Anterior cingulate cortex (tissue), 58 donors: ENCODE data around the gene RIMOC1.
A peak's percentile ranks its signal among the peaks of the same experiment; 100 is the strongest.

Experiments used
- DNase-seq, 58 donors: peaks; one replicate each; lab custom pipeline; 2025; lab: John Stamatoyannopoulos, UW

Gene RIMOC1

DNA sequence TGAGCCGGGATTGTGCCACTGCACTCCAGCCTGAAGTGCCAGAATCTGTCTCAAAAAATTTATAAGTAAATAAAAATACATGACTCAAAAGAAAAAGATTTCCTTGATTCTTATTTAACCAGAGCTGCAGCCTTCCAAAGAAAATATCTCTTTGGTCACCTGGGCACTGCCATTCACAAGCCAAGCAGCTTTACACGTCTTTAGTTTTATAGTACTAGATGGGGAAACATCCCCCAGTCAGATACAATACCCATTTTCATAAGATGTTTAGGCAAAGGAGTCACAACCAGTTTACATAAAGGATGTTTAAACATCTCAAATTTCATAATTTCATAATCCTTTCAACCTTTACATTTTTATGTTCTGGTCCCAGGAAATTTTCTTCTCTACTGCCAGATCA, 20.2 kb upstream of the RIMOC1 start:
- DNase-seq: no peak

DNA sequence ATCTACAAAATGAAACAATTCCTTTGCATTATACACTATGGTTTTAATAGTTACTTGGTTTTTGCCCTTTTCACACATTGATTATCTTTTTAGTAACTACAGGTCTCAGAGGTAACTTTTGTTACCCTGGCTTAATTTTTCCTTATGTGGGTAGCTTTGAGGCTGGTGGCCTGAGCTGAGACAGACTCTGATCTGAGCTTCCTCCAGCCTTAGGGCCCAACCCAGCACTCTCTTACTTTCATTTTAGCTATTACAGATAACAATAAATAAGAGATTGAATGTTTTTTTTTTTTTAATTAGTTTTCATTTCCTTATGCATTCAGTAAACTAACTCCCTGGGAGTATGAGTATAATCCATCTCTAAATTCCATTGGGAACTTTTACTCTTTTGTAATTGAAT, 18.9 kb upstream of the RIMOC1 start:
- no peak for DNase-seq

- no peak for DNase-seq
These were observed 13.0 kb upstream of the RIMOC1 start for GRCh38 chr5:41891066-41891707.

DNA sequence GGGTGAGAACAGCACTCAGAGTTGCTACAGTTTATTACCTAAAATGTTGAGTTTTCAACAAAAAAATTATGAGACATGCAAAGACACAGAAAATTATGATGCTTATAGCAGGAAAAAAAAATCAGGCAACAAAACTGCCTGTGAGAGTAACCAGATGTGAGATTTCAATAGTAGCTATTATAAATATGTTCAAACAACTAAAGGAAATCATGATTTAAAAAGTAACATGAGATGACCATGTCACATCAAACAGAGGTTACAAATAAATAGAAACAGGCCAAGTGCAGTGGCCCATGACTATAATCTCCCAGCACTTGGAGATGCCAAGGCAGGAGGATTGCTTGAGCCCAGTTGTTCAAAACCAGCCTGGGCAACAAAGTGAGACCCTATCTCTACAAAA, 12.1 kb upstream of the RIMOC1 start:
- DNase-seq: no peak

- DNase-seq: no peak
These were observed 10.9 kb upstream of the RIMOC1 start for GRCh38 chr5:41893074-41893851.

GRCh38 chr5:41896230-41896629, 7.9 kb upstream of the RIMOC1 start:
- no peak for DNase-seq

DNA sequence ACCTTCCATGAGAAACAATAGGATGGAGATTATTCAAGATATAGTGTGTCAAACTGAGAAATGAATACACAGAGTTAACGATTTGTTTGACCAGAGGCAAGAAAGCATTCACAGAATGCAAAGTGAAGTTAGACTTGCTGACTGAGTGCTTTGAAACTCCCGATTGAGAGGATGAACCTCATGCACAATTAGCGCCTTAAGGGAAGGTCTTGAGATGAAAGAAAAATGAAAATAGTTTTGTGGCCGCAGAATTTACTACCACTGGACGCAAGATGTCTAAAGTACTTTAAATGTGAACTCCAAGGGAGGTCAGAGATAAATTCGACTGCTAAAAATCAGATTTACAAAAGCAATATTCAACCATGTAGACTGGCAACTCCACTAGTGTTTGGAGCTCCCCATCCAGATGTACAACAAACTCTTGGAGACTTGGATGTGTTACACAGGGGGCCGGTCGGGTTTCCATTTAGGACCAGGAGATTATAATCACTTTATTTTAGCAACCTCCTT, 707 bp upstream of the RIMOC1 start:
- DNase-seq: no peak

DNA sequence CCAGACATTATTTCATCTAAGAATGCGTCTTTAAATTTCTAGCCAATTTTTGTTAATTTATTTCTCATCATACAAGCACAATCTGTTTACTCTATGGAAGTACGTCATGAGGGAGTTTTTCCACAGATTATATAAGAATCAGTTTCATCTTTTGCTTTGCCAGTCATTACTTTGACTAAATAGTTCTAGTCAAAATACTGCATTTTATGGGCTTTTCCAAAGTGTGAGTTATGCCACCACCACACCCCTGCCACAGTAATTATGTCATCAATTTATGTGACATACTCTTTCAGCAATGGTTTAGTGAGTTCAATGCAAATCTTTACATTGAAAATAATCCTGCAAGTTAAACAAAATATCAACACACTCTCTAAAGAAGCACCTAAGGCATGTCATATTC, 2.0 kb downstream of the RIMOC1 start:
- DNase-seq: no peak

- DNase-seq: peak in 2 of 58 donors; percentile 20 to 42
These were observed 4.4 kb downstream of the RIMOC1 start for GRCh38 chr5:41908374-41909079.

DNA sequence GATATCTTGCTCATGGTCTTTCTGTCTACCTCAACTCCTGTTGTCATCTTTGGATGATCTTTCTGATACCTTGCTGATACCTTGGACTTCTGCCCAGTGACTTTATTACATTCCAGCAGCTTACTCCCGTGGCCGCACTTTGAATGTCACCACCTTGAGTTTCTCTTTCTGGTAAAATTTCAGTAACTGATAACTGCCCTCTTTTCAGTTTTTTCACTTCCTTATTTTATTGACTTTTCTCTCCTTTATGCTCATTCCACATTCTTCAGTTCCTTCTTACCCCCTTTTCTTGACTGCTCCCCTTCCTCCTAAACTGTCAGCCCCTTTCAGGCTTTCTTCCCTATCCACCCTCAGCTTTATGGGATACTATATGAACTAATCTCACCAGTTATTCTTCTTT, 14.0 kb downstream of the RIMOC1 start:
- no peak for DNase-seq

DNA sequence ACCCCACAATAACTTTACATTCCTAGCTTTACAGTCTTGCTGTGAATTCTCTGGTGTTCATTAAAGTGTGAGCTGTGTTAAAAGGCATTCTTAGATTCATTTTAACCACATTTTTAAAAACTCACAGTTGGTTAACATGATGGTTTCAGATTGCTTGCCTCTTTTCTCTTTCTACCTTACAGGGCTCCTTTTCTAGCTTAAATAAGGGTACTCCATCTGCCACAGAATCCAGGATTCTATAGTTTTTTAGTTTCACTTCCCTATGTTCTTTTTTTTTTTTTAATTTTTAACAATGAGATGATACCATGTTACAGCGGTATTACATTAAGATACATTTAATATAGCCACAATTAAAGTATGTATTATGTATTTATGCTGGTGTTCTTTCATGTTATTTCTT, 17.0 kb downstream of the RIMOC1 start:
- DNase-seq: no peak

GRCh38 chr5:41921874-41922273, 17.7 kb downstream of the RIMOC1 start:
- DNase-seq: no peak

GRCh38 chr5:41924526-41924871, 20.4 kb downstream of the RIMOC1 start:
- no peak for DNase-seq

DNA sequence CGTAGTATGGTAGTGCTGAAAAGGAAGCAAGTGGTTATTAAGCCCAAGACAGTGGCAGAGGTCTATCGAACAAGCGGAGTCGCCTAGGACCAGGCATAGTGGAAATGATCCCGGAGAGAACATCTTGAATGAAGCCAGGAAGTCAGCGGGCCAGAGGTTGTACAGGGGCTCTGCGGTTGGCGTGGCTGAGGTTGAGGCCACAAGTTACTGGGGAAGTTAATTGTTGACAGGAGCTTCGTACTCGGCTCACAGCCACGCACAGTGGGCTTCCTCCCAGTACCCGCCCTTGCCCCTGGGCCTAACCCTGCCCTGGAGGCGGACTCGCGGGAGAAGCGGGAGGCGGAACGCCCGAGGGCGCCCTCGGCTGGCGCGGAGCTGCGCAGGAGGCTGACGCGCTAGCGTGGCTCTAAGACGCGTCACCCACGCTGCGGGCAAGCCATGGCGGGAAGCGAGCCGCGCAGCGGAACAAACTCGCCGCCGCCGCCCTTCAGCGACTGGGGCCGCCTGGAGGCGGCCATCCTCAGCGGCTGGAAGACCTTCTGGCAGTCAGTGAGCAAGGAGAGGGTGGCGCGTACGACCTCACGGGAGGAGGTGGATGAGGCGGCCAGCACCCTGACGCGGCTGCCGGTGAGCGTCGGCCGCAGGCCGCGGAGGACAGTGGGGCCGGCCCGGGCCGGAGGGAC, 20.9 kb downstream of the RIMOC1 start, which contains the start of gene FBXO4:
Gene FBXO4, plus strand, starts transcription at position 410 of the 683 bp plus-strand sequence. Its CDS starts 29 bp downstream, at position 439.
- DNase-seq: peak in 57 of 58 donors; percentile 4 to 86 (median 73)

DNA sequence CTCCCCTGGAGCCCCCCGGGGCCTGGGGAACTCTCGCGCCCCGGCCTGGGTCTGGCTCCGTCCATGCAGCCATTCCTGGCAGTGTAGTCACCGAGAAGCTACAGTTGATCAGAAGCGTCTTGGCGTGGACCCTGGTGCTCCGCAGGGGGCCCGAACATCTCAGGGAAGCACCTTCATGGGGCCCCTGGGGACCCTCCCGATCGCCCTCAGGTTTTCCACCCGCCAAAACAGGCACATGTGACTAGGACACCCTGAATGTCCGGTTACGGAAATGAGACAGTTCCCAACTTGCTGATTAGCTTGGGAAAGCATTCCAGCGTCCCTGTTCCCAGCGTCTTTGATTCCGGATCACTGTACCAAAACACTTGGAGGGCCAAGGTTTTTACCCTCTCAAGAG, 21.4 kb downstream of the RIMOC1 start:
- peak in 31 of 58 donors; percentile 2 to 56 (median 27) for DNase-seq

- DNase-seq: no peak
These were observed 23.5 kb downstream of the RIMOC1 start for GRCh38 chr5:41927604-41928003.

DNA sequence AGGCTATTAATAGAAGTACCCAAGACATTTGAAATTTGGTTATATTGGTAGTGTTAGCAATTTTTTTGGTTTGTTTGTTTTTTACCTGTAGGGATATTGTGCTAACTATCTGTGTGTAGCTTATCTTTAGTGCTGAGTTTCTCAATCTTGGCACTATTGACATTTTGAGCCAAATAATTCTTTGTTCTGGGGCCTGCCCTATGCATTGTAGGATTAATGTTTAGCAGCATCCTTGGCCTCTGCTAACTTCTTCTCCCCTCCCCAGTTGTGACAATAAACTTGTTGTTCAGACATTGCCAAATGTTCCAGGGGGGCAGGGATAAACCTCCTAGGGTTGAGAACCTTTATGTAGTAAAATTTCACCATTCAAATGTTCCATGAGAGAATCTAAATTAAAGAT, 24.9 kb downstream of the RIMOC1 start:
- DNase-seq: no peak

- DNase-seq: no peak
These were observed 28.6 kb downstream of the RIMOC1 start for GRCh38 chr5:41932770-41933169.

GRCh38 chr5:41935544-41935943, 31.4 kb downstream of the RIMOC1 start:
- DNase-seq: no peak

DNA sequence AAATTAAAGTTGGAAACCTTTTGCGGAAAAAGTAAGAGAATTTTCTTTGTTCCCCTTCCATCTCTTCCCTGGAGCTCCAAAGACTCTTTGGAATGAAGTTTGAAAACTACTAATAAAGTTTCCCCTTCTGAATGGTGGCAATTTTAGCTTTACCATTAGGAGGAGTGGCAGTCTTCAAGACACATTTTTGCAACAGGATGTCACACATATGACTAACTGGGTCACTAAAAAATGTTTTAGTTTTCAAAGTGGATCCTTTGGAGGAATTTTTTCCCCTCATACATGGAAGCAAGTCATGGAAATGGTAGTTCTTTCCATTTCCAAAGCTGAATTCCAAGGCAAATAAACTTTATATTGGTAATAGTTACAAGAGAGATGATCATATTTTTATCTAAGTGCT, 36.5 kb downstream of the RIMOC1 start:
- DNase-seq: no peak
